Uterus (tissue), 4 donors: ENCODE results near the gene DCHS2. TPM values are rescaled to one million over a fixed set of nuclear protein-coding genes. Genes with fewer than 3 reads are reported as not detected.
A peak's percentile ranks its signal among the peaks of the same experiment; 100 is the strongest.

ENCODE experiments used
- DNase-seq, 2 donors: peaks; one replicate each; pipeline ENCODE4 v3.0.0-alpha.2; 2019 to 2020
- H3K27ac ChIP-seq, 2 donors: fragments of 200-600 bp; sonication (generic); 1 replicate in 1 of 2; 2 replicates in 1 of 2; pipeline ENCODE4 v1.5.1; 2016 to 2018
- H3K27me3 ChIP-seq, 2 donors: fragments of 200-600 bp; sonication (generic); one replicate each; pipeline ENCODE4 v1.5.1; 2018 to 2019; ENCODE audit warnings: control low read depth in 1 of 2
- H3K36me3 ChIP-seq, 2 donors: fragments of 200-600 bp; sonication (generic); one replicate each; pipeline ENCODE4 v1.5.1; 2019; ENCODE audit warnings: control low read depth in 1 of 2
- H3K4me1 ChIP-seq, 2 donors: fragments of 200-600 bp; sonication (generic); one replicate each; pipeline ENCODE4 v1.5.1; 2018 to 2019; ENCODE audit warnings: control low read depth in 1 of 2
- H3K4me3 ChIP-seq, 2 donors: fragments of 200-600 bp; sonication (generic); 1 replicate in 1 of 2; 2 replicates in 1 of 2; pipeline ENCODE4 v1.5.1; 2018 to 2019; ENCODE audit warnings: mild to moderate bottlenecking in 1 of 2
- H3K9me3 ChIP-seq, 2 donors: fragments of 200-600 bp; sonication (generic); one replicate each; pipeline ENCODE4 v1.5.1; 2019; ENCODE audit warnings: control low read depth in 1 of 2
- CTCF ChIP-seq, 4 experiments: fragments of 200-600 bp in 2 of 4; fragments of 450-650 bp in 2 of 4; sonication (generic) in 2 of 4; IDR thresholded peaks; one replicate each; pipeline ENCODE4 v1.5.1; 2016 to 2019; ENCODE audit warnings: antibody characterized with exemption in 4 of 4, mild to moderate bottlenecking in 2 of 4, moderate library complexity in 1 of 4
- POLR2A ChIP-seq, 2 donors: fragments of 450-650 bp; IDR thresholded peaks; one replicate each; pipeline ENCODE4 v1.6.1; 2016; ENCODE audit warnings: antibody characterized with exemption in 2 of 2, mild to moderate bottlenecking in 1 of 2, moderate library complexity in 1 of 2
- intact Hi-C: fragments of 100-400 bp; cut with DNase I; formaldehyde crosslinking; loops from one replicate; pipeline ENCODE4 v1.15.1; 2023; ENCODE audit warnings: low total_unique reads
- total RNA-seq, 4 donors: library from RNA; depleted of rRNA in 3 of 4; stranded (reverse); fragments of >200 nt in 3 of 4; gene quantifications; one replicate each; pipeline versions ENCODE4 v1.1.0 to v1.2.4, GENCODE V29; 2014 to 2023
- donor health status: DM: yes; HTN: yes; CAD: no.

The DCHS2 gene
- total RNA-seq, 4 donors from 2014 or later, result 10.6 to 51.4 (median 17.5) TPM

GRCh38 chr4:154490583-154491340 is 837 bp downstream of the DCHS2 start:
- intact Hi-C loops, result no loop called here
- TF ChIP-seq CTCF (IDR thresholded peaks at IDR 0.05), result no peak
- TF ChIP-seq POLR2A (IDR thresholded peaks at IDR 0.05), result no peak
- no peaks in the 10 kb centered on the region for H3K9me3 ChIP-seq
- H3K4me3 ChIP-seq, result peak overlapping the region; percentile 33 to 46
- no peaks in the 10 kb centered on the region for H3K4me1 ChIP-seq
- peak; percentile 28 to 44 for DNase-seq
- H3K27ac ChIP-seq, result peak overlapping the region; percentile 55 to 70
- H3K36me3 ChIP-seq, result no peaks in the 10 kb centered on the region
- H3K27me3 ChIP-seq, result no peaks in the 10 kb centered on the region

GRCh38 chr4:154490234-154490582 is 1.4 kb downstream of the DCHS2 start:
- Histone ChIP-seq H3K9me3 (no peaks in the 10 kb centered on the region), H3K36me3 (no peaks in the 10 kb centered on the region), H3K27me3 (no peaks in the 10 kb centered on the region), H3K27ac (no peak overlapping the region), H3K4me3 (peak overlapping the region; percentile 33 to 46), H3K4me1 (no peaks in the 10 kb centered on the region)
- intact Hi-C loops, result no loop called here
- no peak for DNase-seq
- TF ChIP-seq POLR2A (IDR thresholded peaks at IDR 0.05) (no peak), CTCF (IDR thresholded peaks at IDR 0.05) (no peak)

- Histone ChIP-seq H3K27me3 (no peaks in the 10 kb centered on the region), H3K4me3 (peak overlapping the region in 1 of 2 donors; percentile 33), H3K36me3 (no peaks in the 10 kb centered on the region), H3K4me1 (no peaks in the 10 kb centered on the region), H3K27ac (no peak overlapping the region), H3K9me3 (no peaks in the 10 kb centered on the region)
- no peak for TF ChIP-seq CTCF (IDR thresholded peaks at IDR 0.05)
- TF ChIP-seq POLR2A (IDR thresholded peaks at IDR 0.05), result no peak
- intact Hi-C loops, result no loop called here
- DNase-seq, result no peak
Measured at GRCh38 chr4:154489558-154490233, 1.9 kb downstream of the DCHS2 start.

GRCh38 chr4:154487145-154487544 is 4.5 kb downstream of the DCHS2 start:
- Histone ChIP-seq H3K4me3 (no peak overlapping the region), H3K36me3 (no peaks in the 10 kb centered on the region), H3K27ac (no peak overlapping the region), H3K9me3 (no peaks in the 10 kb centered on the region), H3K27me3 (no peaks in the 10 kb centered on the region), H3K4me1 (no peaks in the 10 kb centered on the region)
- no peak for TF ChIP-seq CTCF (IDR thresholded peaks at IDR 0.05)
- no peak for TF ChIP-seq POLR2A (IDR thresholded peaks at IDR 0.05)
- no peak for DNase-seq
- intact Hi-C loops, result no loop called here

GRCh38 chr4:154485127-154485773 is 6.3 kb downstream of the DCHS2 start:
- Histone ChIP-seq H3K36me3 (no peaks in the 10 kb centered on the region), H3K4me1 (no peaks in the 10 kb centered on the region), H3K4me3 (no peak overlapping the region), H3K27me3 (no peaks in the 10 kb centered on the region), H3K27ac (no peak overlapping the region), H3K9me3 (no peaks in the 10 kb centered on the region)
- intact Hi-C loops, result no loop called here
- TF ChIP-seq CTCF (IDR thresholded peaks at IDR 0.05), result no peak
- no peak for TF ChIP-seq POLR2A (IDR thresholded peaks at IDR 0.05)
- DNase-seq, result no peak
